ENCODE results near the gene PF4V1.

- no peak for TF ChIP-seq CTCF (conservative IDR thresholded peaks at IDR 0.05)
- TF ChIP-seq EZH2 (IDR thresholded peaks at IDR 0.05; ENCODE audit: low read depth), result no peak
Measured at GRCh38 chr4:73901031-73901430, 47.9 kb downstream of the PF4V1 start.

Measured in PC-9 (cell line).